Myometrial cell (primary cell): ENCODE data around the gene MTARC2. TPM values are rescaled to one million over a fixed set of nuclear protein-coding genes. Genes with fewer than 3 reads are reported as not detected.

ENCODE experiments used
- total RNA-seq: library from RNA; depleted of rRNA; stranded (reverse); fragments of >200 nt; gene quantifications from 2 replicates; pipeline ENCODE4 v1.2.3, GENCODE V29; 2015

Gene MTARC2
- 1.2 and 4.3 TPM in 2 replicates for total RNA-seq

DNA sequence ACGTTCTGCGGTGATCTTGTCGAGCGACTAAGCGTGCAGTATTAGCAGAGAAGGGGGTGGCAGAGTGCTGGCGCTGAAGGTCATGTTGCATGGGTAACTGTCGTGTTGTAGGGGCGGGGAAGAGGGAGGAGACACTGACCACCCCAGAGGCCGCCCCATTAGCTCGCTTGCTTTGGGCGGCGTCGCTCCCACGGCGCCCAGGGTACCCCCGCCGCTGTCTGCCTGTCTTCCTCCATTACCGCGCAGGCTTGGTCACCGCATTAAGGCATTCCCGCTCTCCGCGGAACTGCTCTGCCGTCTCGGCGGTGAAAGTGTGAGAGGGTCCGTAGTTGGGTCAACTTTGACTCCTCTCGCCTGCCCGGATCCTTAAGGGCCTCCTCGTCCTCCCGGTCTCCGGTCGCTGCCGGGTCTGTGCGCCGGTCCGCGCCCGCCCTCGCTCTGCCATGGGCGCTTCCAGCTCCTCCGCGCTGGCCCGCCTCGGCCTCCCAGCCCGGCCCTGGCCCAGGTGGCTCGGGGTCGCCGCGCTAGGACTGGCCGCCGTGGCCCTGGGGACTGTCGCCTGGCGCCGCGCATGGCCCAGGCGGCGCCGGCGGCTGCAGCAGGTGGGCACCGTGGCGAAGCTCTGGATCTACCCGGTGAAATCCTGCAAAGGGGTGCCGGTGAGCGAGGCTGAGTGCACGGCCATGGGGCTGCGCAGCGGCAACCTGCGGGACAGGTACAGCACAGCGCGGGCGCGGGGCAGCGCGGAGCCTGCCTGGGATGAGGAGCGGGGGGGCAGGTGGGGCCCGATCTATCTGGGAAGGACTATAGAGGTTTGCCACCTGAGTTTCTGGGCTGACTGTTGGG lies at the start of gene MTARC2:
MTARC2 (plus strand) TSS at position 234 of the 846 bp plus-strand sequence; CDS start at position 444, 210 bp downstream.

DNA sequence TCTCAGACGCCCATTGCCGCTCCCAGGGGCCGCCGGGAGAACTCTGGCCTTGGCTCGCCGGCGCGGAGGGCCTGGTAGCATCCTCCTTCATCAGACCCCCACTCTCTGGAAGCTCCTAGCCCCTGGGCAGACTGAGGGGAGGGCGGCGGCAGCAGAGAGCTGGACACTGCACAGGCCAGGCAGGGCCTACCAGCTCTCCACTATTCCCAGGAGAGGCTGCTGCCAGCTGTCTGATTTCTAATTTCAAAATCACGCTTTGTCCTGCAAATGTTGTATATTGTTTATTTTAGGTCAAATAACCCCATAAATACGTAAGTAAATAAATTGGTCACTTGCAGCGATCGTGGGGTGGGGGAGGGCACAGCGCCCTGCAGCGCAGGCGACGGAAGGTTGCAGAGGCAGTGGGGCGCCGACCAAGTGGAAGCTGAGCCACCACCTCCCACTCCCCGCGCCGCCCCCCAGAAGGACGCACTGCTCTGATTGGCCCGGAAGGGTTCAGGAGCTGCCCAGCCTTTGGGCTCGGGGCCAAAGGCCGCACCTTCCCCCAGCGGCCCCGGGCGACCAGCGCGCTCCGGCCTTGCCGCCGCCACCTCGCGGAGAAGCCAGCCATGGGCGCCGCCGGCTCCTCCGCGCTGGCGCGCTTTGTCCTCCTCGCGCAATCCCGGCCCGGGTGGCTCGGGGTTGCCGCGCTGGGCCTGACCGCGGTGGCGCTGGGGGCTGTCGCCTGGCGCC lies 38.4 kb downstream of the MTARC2 start, which contains the start of gene MTARC1:
MTARC1 (plus strand) TSS at position 577 of the 732 bp plus-strand sequence; CDS start at position 609, 32 bp downstream.

Other genes starting within 250 kb of the MTARC2 start
- 0.18 and 0.29 TPM in 2 replicates for gene MARK1, start 220.2 kb upstream of the MTARC2 start, total RNA-seq
- 1.1 and 1.7 TPM in 2 replicates for gene C1orf115, start 58.0 kb upstream of the MTARC2 start, total RNA-seq
- 1.4 and 1.8 TPM in 2 replicates for gene MTARC1, start 38.6 kb downstream of the MTARC2 start, total RNA-seq
- 42.2 and 43.8 TPM in 2 replicates for gene HLX, start 131.1 kb downstream of the MTARC2 start, total RNA-seq